Embryonic facial prominence (tissue), 1 donor: ENCODE data around the gene SZT2.
"Not testable (repeated sequence)": the region's sequence is repeated elsewhere in the genome, so short reads cannot be mapped to it uniquely, and the experiment has no call there.

Experiments used
- DNase-seq: peaks from one replicate; pipeline ENCODE4 v3.0.0-alpha.2; 2016; ENCODE audit errors: extremely low spot score

Gene SZT2

DNA sequence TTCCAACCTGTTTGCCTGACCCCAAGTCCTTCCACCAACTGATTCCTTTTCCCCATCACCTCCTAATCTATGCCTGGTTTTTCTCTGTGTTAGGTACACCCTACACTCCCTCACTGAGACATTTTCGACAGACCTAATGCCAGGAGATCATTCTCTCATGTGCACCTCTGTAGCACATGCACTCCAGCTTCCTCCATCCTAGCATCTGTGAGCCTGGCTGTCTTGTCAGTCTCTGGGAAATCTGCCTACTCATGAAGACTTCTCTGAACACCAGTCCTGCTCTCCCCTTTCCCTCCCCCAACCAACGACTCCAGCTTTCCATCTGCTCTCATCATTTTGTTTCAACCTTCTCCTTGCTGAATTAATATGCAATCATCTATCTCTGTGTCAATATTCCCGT, 1.1 kb upstream of the SZT2 start:
- DNase-seq: no peak

DNA sequence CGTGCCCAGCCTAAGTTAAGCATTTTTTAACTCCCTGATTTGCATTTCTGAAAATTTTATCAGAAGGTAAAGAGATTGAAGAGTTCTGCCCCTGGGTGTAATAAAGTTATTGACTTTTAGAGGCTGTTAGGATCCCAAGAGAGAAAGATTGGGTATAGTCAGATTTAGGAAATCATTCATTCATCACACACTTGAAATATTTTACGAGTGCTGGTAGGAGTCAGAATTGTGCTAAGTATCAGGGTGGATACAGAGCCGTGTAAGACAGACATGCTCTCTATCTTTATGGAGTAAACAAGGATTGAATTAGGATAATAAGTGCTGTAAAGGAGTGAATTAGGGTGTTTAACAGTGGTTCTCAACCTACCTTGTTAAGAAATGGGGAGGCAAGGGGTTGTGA, 3.0 kb downstream of the SZT2 start:
- DNase-seq: no peak

DNA sequence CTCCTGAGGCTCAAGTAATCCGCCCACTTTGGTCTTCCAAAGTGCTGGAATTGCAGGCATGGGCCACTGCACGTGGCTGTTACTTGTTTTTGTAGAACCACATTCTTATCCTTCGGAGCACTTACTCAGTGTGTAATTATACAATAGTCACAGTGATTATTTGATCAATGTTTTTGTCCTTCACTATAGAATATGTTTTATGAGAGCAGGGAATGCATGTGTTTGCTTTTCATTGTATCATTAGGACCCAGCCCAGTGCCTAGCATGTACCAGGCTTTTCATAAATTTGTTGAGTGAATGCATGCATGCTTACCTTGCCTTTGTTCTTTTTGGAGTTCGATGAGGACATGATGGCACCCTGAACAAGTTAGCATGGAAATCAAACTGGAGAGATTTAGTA, 5.8 kb downstream of the SZT2 start:
- no peak for DNase-seq

DNA sequence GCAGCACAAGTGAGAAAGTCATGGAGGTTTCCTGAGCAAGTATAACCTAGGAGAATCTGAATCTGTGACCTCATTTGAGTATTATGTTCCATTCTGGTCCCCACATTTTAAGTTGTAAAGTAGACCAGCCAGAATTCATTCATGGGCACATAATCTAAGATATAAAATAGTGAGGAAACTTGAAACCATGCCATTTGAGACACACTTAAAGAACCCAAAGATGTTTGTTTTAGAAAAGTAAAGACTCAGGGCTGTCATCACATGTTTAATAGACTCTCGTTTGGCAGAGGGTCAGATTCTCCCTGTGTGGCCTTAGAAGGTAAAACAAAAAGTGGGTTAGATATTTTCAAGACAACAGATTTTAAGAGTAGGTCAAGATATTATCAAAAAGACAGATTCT, 6.4 kb downstream of the SZT2 start:
- no peak for DNase-seq

DNA sequence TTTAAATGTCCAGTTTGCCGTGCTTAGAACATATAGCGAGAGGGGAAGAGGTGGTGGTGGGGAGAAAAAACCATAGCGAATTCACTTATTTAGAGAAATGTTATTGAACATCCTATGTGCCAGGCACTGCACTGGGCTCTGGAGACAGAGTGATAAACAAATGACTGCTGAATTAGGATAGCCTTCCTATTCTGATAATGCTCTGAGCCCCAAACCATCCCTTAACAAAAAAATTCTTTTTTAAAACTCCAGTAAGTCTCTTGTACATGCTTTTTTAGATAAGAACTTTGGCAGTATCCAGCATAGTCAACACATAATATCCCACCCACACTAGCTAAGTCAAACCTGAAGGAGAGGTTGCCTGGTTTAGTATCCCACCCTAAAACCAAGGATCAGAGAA, 8.5 kb downstream of the SZT2 start:
- no peak for DNase-seq

DNA sequence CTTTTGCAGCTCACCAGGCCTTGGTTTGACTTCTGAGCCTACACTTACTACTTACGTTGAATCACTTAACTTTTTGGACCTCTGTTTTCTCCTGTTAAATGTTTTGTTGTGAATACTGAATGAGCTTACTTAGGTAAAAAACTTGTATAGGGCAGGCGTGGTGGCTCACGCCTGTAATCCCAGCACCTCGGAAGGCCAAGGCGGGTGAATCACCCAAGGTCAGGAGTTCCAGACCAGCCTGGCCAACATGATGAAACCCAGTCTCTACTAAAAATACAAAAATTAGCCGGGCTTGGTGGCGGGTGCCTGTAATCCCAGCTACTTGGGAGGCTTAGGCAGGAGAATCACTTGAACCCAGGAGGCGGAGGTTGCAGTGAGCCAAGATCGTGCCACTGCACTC, 10.7 kb downstream of the SZT2 start:
- not testable (repeated sequence) for DNase-seq

DNA sequence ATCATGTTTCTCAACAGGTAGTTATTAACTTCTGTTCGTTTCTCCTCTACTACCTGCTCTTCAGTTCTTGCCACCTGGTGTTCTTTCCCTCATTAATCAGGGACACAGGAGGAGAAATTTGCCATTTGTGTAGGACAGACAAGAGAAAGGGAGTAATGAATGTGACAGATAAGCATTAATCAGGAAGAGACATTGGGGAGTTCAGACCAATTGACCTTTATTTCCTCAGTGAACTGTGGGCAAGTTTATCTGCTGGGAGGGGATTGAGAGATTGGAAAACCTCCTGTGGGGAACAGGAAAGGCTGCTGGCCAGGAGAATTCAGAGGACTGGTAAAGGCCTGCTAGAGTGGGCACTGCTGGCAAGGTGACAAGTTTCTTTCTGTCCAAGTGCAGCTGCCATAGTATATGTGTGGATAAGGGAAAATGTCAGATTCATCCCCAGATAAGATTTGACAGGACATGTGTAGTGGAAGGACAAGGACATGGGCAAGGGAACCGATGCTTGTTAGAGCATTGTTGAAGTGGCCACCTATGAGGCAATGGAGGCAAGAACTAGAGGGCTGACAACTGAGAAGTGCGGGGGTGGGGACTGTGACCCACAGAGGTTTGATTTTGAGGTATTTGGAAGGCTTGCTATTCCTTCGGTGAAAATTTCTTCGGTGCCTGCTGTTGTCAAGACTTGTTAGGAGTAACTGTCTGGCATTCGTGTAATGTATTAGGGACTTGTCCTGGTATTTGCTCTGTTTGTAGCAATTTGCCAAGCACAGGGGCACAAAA, 12.6 kb downstream of the SZT2 start:
- DNase-seq: no peak

DNA sequence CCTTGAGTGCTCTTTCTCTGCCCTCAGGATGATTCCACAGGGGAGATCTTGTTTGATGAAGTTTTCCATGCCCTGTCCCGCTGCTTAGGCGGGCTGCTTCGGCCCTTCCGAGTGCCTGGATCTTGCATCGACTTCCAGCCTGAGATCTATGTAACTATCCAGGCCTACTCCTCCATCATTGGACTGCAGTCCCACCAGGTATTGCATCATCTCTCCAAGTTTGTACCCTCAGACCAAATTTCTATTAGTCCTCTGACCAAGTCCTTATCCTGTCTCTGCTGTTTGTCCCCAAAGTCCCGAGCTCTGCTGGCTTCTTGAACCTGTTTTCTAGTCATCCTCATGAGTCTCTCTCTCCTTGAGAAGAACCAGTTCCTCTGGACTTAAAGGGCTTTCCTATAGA, 14.7 kb downstream of the SZT2 start:
- no peak for DNase-seq

DNA sequence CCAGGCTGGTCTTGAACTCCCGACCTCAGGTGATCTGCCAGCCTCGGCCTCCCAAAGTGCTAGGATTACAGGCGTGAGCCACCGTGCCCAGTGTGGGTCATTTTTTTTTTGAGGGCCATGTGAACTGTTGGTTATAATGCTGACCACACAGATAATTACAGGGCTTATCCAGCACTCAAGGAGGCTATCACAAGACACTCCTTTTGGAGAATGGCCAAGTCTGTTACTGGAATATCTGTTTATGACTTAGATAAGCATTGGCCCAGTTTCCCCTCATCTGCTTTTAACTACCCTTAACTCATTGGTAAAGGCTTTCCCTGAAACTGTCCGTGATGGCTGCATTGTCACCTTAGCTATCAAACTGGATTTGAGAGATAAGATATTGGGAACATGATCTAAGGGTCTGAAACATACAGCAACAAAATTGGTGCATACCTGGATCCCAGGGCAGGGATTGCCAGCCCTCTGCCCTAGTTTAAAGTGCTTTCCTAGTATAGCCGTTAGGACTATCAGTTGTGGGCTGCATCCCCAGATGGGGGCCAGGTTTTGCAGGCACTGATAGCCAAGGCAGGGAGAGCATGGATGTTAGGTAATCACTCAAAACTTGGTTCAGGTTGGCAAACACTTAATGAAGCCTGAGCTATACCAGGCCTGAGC, 15.6 kb downstream of the SZT2 start:
- DNase-seq: no peak

DNA sequence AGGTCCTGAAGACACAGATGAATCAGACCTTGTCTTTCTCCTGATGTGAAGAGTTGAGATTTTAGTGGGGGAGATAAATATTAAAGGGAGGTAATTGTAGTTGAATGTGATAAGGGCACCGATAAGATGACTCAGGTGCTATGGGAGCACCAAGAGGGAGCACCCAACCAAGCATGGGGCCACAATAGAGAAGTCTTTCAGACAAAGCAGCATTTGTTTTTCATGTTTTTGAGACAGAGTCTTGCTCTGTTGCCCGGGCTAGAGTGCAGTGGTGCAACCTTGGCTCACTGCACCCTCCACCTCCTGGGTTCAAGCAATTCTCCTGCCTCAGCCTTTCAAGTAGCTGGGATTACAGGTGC, 16.2 kb downstream of the SZT2 start:
- DNase-seq: no peak

DNA sequence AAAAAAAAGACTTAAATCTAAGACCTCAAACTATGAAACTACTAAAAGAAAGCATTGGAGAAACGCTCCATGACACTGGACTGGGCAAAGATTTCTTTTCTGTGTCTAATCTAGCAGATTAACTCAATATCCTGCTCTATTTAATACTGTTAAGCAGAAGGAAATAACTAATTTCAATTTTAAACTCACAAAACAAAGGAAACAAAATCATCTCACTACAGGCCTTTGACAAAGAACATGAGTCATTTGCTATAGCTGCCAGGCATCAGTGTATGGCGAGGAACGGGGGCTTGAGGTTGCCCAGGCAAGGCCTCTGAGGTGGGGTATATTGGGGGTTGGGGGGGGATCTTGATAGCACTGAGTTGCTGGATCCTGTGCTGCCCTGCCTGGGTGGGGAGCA, 20.9 kb downstream of the SZT2 start:
- no peak for DNase-seq

DNA sequence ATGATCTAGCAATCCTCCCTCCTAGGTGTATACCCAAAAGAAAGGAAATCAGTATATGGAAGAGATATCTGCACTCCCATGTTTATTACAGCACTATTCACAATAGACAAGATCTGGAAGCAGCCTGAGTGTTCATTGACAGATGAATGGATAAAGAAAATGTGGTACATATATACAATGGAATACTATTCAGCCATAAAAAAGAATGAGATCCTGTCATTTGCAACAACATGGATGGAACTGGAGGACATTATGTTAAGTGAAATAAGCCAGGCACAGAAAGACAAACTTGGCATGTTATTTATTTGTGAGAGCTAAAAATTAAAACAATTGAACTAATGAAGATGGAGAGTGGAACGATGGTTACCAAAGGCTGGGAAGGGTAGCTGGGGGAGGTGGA, 23.7 kb downstream of the SZT2 start:
- not testable (repeated sequence) for DNase-seq

DNA sequence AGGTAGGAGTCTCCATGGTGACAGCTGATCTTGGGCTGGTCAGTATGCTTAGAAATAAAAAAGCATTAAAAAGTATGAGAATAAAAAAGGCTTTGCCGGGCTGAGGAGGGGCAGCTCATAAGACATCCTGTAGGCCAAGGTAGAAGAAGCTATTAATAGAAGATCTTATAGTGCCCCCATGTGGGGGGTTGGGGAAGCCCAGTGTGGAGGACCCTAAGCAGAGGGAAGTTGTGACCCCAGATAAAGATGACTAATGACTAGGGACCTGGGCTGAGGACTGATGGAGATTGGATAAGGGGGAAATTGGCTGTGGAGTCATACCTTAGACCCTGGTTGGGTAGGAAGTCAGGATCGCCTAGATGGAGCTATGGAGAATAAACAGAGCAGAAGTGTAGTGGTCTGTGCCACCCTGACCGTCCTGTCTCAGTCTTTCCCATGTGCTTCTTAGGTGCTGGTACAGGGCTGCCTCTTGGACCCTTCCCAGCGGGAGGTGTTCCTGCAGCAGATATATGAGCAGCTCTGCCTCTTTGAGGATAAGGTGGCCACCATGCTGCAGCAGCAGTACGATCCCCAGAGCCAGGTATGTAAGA, 25.0 kb downstream of the SZT2 start:
- DNase-seq: no peak

DNA sequence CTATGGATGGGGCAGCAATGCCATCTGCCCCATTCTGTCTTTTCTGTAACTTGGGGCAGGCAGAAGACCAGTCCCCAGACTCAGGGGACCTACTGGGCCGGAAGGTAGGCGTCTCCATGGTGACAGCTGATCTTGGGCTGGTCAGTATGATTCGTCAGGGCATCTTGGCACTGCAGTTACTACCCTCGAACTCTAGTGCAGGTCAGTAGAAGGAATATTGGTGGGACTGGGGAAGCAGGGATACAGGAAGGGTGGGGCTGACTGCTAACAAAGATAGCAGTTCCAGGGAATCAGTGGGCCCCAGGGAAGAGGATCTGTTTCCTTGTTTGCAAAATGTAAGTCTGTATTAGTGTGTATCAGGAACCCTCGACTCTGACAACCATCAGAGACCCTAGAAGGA, 26.2 kb downstream of the SZT2 start:
- DNase-seq: no peak

DNA sequence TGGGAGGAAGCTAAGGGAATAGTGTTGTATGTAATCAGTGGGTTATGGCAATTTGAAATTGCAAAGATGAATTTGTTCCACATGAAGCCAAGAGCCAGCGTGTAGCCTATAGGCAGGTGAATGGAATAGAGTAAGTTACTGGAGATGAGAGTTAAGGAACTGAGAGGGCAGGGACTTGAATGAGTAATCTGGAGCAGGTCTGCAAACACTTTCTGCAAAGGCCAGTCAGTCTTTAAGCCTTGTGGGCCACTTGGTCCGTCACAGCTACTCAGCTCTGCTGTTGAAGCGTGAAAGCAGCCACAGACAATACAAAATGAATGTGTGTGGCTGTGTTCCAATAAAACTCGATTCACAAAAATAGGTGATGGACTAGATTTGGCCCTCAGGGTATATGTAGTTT, 29.2 kb downstream of the SZT2 start:
- no peak for DNase-seq

DNA sequence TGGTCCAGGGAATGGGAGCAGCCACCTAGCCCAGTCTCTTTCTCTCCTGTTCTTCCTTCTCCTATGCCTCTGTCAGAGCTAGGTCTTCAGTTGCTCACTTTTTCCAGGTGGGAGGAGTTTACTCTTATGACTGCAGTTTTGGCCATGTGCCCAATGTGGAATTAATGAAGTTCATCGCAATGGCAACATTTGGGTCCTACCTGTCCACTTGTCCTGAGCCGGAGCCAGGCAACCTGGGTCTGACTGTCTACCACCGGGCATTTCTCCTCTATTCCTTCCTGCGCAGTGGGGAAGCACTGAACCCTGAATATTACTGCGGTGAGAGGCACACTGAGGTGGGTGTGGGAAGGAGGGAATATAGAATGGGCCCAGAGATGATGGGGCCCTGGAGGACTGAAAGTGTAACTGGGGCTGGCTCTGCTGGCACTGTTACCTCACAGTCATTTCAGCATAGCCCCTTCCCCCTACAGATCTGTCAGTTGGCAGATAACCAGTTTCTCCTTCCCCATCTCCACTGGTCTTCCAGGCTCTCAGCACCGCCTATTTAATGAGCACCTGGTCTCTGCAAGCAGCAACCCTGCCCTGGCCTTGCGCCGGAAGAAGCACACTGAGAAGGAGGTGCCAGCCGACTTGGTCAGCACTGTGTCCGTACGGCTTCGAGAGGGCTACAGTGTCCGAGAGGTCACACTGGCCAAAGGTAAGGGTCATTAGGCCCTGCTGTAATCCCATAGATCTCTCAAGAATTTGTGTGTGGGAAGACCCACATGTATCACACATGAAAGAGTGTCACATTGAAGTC, 30.1 kb downstream of the SZT2 start:
- no peak for DNase-seq

DNA sequence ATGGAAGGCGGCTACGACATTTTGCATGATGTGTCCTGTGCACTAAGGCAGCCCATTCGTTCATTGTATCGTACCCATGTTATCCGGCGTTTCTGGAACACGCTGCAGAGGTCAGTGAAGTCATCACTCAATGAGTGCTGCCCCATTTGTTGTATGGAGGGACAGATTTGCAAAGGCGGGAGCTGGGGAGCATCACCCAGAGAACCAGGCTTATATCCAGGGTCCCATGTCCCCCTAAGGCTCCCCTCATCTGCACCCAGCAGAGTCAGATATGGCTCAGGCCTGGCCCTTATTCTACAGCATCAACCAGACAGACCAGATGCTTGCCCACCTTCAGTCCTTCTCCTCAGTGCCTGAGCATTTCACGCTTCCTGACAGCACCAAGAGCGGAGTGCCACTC, 31.2 kb downstream of the SZT2 start:
- no peak for DNase-seq

DNA sequence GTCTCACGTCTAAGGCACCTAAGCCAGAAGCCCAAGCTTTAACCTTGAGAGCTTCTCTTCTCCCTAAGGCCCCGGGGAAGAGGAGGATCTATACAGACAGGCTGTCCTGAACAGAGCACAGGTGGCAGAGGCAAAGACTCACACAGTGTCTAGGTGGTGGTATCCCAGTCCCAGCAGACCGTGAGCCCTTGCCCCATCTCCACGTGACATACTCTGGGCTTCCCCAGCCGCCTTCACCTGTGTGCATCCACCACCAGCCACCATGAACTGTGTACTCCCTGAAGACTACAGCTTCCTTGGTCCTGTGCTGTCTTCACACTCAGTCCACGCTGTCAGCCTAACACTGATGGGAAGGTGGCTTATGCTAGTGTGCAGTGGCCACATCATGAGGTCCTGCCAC, 31.7 kb downstream of the SZT2 start:
- no peak for DNase-seq

DNA sequence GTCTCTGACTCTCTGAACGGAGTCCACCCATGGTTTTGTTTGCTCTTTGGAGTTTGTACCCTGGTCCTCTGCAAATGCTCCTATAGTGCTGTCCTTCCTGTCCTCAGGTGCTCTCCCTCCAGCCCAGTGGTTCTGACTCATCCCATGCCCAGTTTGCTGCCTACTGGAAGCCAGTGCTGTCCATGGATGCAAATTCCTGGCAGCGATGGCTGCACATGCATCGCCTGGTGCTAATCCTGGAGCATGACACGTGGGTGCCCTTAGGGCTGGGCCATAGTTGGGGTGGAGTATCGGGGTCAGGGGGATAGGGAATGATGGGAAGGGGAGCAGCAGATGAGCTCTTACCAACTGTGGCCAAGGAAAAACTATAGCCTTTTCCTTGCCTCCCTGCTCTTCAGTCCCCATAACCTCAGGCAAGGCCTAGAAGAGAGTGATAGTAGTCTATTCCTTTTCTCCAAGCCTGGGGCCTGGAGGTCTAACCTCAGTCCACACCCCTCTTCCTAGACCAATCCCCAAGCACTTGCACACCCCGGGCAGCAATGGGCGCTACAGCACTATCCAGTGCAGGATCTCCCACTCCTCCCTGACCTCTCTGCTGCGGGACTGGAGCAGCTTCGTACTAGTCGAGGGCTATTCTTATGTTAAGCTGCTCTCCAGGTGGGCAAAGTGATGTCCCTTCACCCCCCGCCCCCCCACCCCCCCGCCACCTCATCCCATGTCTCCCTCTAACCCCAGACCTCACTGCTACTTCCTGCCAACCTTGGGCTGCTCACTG, 32.5 kb downstream of the SZT2 start:
- no peak for DNase-seq

DNA sequence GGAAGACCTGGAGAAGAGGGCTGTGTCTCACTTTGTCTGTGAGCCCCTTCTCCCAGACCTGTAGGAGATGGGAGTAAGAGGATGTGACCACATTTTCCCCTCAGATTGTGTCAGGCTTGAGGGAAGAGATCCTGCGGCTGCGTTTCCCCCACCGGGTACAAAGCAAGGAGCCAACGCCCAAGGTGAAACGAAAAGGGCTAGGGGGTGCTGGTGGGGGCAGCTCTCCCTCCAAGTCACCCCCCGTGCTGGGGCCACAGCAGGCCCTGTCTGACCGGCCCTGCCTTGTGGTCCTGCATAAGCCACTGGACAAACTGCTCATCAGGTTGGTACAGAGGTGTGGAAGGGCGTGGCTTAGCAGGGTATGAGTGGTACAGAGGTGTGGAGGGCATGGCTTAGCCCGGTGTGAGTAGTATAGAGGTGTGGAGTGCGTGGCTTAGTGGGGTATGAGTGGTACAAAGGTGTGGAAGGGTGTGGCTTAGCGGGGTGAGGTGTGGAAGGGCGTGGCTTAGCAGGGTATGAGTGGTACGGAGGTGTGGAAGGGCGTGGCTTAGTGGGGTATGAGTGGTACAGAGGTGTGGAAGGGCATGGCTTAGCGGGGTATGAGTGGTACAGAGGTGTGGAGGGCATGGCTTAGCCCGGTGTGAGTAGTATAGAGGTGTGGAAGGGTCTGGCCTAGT, 33.4 kb downstream of the SZT2 start:
- no peak for DNase-seq
